Activated CD8-positive, alpha-beta T cell treated with anti-CD3 and anti-CD28 coated beads for 36 hours (primary cell): ENCODE measurements around the gene ANKRD33B. TPM values are rescaled to one million over a fixed set of nuclear protein-coding genes. Genes with fewer than 3 reads are reported as not detected.

ENCODE experiments used
- ATAC-seq: fragments of 200-7000 bp; cut with Tn5 transposase; one replicate; pipeline ENCODE4 v1.10.0; 2021; ENCODE audit warnings: mild to moderate bottlenecking, moderate library complexity
- CTCF ChIA-PET: fragments of 350-600 bp; sonication (Branson Sonifier 250); formaldehyde crosslinking; loops from one replicate; lab custom pipeline; 2021; ENCODE audit warnings: antibody characterized with exemption; lab: Charles Lee
- POLR2A ChIA-PET: fragments of 350-600 bp; sonication (Branson Sonifier 250); formaldehyde crosslinking; loops from one replicate; lab custom pipeline; 2021; ENCODE audit warnings: antibody characterized with exemption; lab: Charles Lee
- DNase-seq: peaks from one replicate; pipeline ENCODE4 v3.0.0-alpha.2; 2020
- H3K27ac Mint-ChIP-seq: one replicate; pipeline ENCODE4 v1.8.0; 2021; ENCODE audit warnings: mild to moderate bottlenecking, mixed read lengths
- H3K27me3 Mint-ChIP-seq: one replicate; pipeline ENCODE4 v1.8.0; 2021; ENCODE audit warnings: mixed read lengths
- H3K36me3 Mint-ChIP-seq: one replicate; pipeline ENCODE4 v1.8.0; 2021; ENCODE audit warnings: low read depth, mixed read lengths
- H3K4me1 Mint-ChIP-seq: one replicate; pipeline ENCODE4 v1.8.0; 2021; ENCODE audit warnings: low read depth, mixed read lengths
- H3K4me3 Mint-ChIP-seq: one replicate; pipeline ENCODE4 v1.8.0; 2021; ENCODE audit warnings: mild to moderate bottlenecking, moderate library complexity, mixed read lengths
- H3K9me3 Mint-ChIP-seq: one replicate; pipeline ENCODE4 v1.8.0; 2021; ENCODE audit warnings: mixed read lengths
- intact Hi-C: fragments of 100-400 bp; cut with micrococcal nuclease; formaldehyde crosslinking; loops from one replicate; pipeline ENCODE4 v1.10.0; 2022
- total RNA-seq, 2 experiments: library from RNA; stranded (reverse); gene quantifications; one replicate each; pipeline ENCODE4 v1.2.3, GENCODE V29; 2021
- TF ChIP-seq, protein P1 (sequence below): fragments of 200-600 bp; IDR thresholded peaks from one replicate; pipeline ENCODE4 v1.8.0; 2022; ENCODE audit warnings: antibody characterized with exemption, mild to moderate bottlenecking

ANKRD33B gene
- total RNA-seq, 2 experiments from 2014 or later: 13.6 to 13.8 TPM

DNA sequence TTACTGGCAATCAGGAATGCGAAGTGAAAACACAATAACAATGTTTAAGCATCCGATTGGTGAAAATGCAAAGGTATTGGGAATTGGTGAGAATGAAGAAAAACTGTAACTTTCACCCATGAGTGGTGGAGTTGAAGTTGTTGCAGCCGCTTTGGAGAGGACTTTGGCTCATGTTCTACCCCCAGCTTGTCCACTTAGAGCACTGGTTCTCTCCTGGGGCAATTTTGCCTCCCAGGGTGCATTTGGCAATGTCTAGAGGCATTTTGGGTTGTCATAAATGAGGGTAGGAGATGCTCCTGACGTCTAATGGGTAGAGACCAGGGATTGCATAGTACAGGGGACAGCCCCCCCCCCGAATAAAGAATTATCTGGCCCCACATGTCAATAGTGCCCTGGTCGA, 46.2 kb downstream of the ANKRD33B start:
- ATAC-seq (no peak), DNase-seq (no peak)
- H3K9me3 Mint-ChIP-seq: no peaks in the 10 kb centered on the region
- no peaks in the 10 kb centered on the region for H3K36me3 Mint-ChIP-seq
- TF ChIP-seq, protein P1, sequence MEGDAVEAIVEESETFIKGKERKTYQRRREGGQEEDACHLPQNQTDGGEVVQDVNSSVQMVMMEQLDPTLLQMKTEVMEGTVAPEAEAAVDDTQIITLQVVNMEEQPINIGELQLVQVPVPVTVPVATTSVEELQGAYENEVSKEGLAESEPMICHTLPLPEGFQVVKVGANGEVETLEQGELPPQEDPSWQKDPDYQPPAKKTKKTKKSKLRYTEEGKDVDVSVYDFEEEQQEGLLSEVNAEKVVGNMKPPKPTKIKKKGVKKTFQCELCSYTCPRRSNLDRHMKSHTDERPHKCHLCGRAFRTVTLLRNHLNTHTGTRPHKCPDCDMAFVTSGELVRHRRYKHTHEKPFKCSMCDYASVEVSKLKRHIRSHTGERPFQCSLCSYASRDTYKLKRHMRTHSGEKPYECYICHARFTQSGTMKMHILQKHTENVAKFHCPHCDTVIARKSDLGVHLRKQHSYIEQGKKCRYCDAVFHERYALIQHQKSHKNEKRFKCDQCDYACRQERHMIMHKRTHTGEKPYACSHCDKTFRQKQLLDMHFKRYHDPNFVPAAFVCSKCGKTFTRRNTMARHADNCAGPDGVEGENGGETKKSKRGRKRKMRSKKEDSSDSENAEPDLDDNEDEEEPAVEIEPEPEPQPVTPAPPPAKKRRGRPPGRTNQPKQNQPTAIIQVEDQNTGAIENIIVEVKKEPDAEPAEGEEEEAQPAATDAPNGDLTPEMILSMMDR: no peak
- POLR2A ChIA-PET: no interaction called here
- H3K27me3 Mint-ChIP-seq: peaks cover 17% of the 10 kb centered on the region
- intact Hi-C loops: no loop called here
- CTCF ChIA-PET: no interaction called here
- H3K4me1 Mint-ChIP-seq: peaks cover 18% of the 10 kb centered on the region
- no peak overlapping the region for H3K4me3 Mint-ChIP-seq
- no peak overlapping the region for H3K27ac Mint-ChIP-seq

GRCh38 chr5:10611290-10611689, 47.4 kb downstream of the ANKRD33B start:
- Mint-ChIP-seq H3K27ac (no peak overlapping the region), H3K36me3 (no peaks in the 10 kb centered on the region), H3K4me3 (no peak overlapping the region), H3K4me1 (peaks cover 18% of the 10 kb centered on the region), H3K27me3 (peaks cover 15% of the 10 kb centered on the region), H3K9me3 (no peaks in the 10 kb centered on the region)
- DNase-seq (no peak), ATAC-seq (peak; percentile 34)
- CTCF ChIA-PET: no interaction called here
- POLR2A ChIA-PET: no interaction called here
- intact Hi-C loops: no loop called here
- TF ChIP-seq, protein P1: no peak

DNA sequence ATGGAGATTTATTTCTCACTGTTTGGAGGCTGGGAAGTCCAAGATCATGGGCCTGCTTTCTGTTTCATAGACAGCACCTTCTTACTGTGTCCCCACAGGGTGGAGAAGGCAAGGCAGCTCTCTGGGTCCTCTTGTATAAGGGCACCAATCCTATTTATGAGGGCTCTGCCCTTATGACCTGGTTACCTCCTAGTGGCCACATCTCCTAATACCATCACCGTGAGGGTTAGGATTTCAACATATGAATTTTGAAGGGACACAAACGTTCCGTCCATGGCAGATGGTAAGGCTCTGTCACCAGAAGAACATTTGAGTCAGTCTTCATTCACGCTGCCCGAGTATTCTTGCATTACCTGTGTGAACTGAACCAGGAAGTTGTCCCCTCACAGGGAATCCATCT, 48.4 kb downstream of the ANKRD33B start:
- Mint-ChIP-seq H3K36me3 (no peaks in the 10 kb centered on the region), H3K9me3 (no peaks in the 10 kb centered on the region), H3K4me3 (no peak overlapping the region), H3K27ac (no peak overlapping the region), H3K27me3 (peaks cover 11% of the 10 kb centered on the region), H3K4me1 (peaks cover 13% of the 10 kb centered on the region)
- intact Hi-C loops: no loop called here
- ChIA-PET CTCF (no interaction called here), POLR2A (no interaction called here)
- no peak for DNase-seq
- TF ChIP-seq, protein P1: no peak
- ATAC-seq: no peak

DNA sequence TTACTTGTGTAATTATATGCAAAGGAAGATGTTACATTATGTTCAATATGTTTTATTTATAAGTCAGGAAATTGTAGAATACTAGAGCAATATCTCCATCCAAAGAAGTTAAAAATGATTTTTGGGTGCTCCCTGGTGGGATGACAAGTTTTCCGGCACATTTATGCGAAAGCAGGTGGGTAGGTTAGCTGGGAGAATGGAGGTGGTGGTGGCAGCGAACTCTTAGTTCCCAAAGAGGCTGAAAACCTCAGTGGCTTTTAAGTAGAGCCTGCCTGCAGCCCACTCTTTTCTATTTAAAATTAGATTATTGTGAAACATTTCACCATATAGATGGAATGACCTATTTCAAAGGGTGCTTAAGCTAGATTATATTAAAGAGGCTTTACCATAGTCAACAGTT, 51.8 kb downstream of the ANKRD33B start:
- H3K4me1 Mint-ChIP-seq: peaks cover 7% of the 10 kb centered on the region
- POLR2A ChIA-PET: interaction anchor here (0.8 kb wide), 1 partner anchor 8 kb away, joined by 3 read pairs; no protein-coding TSS in a partner anchor
- CTCF ChIA-PET: interaction anchor here (1.3 to 1.7 kb wide), 2 partner anchors 9 to 12 kb away, joined by 3 to 6 read pairs; no protein-coding TSS in a partner anchor
- intact Hi-C loops: no loop called here
- ATAC-seq (no peak), DNase-seq (no peak)
- no peaks in the 10 kb centered on the region for H3K36me3 Mint-ChIP-seq
- H3K4me3 Mint-ChIP-seq: no peak overlapping the region
- no peak overlapping the region for H3K27ac Mint-ChIP-seq
- no peaks in the 10 kb centered on the region for H3K27me3 Mint-ChIP-seq
- H3K9me3 Mint-ChIP-seq: no peaks in the 10 kb centered on the region
- TF ChIP-seq, protein P1: no peak

- Mint-ChIP-seq H3K27me3 (no peaks in the 10 kb centered on the region), H3K27ac (no peak overlapping the region), H3K4me1 (no peaks in the 10 kb centered on the region), H3K9me3 (no peaks in the 10 kb centered on the region), H3K4me3 (no peak overlapping the region), H3K36me3 (no peaks in the 10 kb centered on the region)
- TF ChIP-seq, protein P1: no peak
- ChIA-PET CTCF (interaction anchor here (1.4 to 1.7 kb wide), 3 partner anchors 9 to 17 kb away, joined by 3 to 6 read pairs (median 4); no protein-coding TSS in a partner anchor), POLR2A (interaction anchor here (0.9 kb wide), 1 partner anchor 11 kb away, joined by 3 read pairs; no protein-coding TSS in a partner anchor)
- no peak for DNase-seq
- ATAC-seq: no peak
- intact Hi-C loops: no loop called here
Measured at GRCh38 chr5:10617103-10617502, 53.2 kb downstream of the ANKRD33B start.
